ENCODE measurements around the gene XRRA1.
"Not testable (repeated sequence)": the region's sequence is repeated elsewhere in the genome, so short reads cannot be mapped to it uniquely, and the experiment has no call there.

The XRRA1 gene

GRCh38 chr11:74893015-74893414, 55.9 kb downstream of the XRRA1 start:
- not testable (repeated sequence) for H3K27me3 ChIP-seq (ENCODE audit: low read depth, low read length); H3K4me3 ChIP-seq (ENCODE audit: low read depth in 1 of 2, low read length in 2 of 2); H3K9me3 ChIP-seq (ENCODE audit: control insufficient read depth in 1 of 2, low read length in 2 of 2); H3K4me1 ChIP-seq (ENCODE audit: control insufficient read depth in 1 of 2, insufficient read depth in 2 of 2, low read length in 2 of 2); H3K27ac ChIP-seq (ENCODE audit: low read length); H3K36me3 ChIP-seq (ENCODE audit: control insufficient read depth in 1 of 2, insufficient read depth in 2 of 2, low read length in 2 of 2)

GRCh38 chr11:74877132-74877531, 71.8 kb downstream of the XRRA1 start:
- H3K36me3 ChIP-seq (ENCODE audit: control insufficient read depth in 1 of 2, insufficient read depth in 2 of 2, low read length in 2 of 2) = peaks cover 0 to 46% of the 10 kb centered on the region in 2 donors
- no peaks in the 10 kb centered on the region for H3K27me3 ChIP-seq (ENCODE audit: low read depth, low read length)
- H3K4me1 ChIP-seq (ENCODE audit: control insufficient read depth in 1 of 2, insufficient read depth in 2 of 2, low read length in 2 of 2) = no peaks in the 10 kb centered on the region
- H3K27ac ChIP-seq (ENCODE audit: low read length) = no peak overlapping the region
- H3K4me3 ChIP-seq (ENCODE audit: low read depth in 1 of 2, low read length in 2 of 2) = no peak overlapping the region
- H3K9me3 ChIP-seq (ENCODE audit: control insufficient read depth in 1 of 2, low read length in 2 of 2) = peaks cover 8 to 21% of the 10 kb centered on the region in 2 donors

GRCh38 chr11:74871037-74871436, 77.9 kb downstream of the XRRA1 start:
- H3K27me3 ChIP-seq (ENCODE audit: low read depth, low read length) = no peaks in the 10 kb centered on the region
- H3K4me1 ChIP-seq (ENCODE audit: control insufficient read depth in 1 of 2, insufficient read depth in 2 of 2, low read length in 2 of 2) = no peaks in the 10 kb centered on the region
- H3K9me3 ChIP-seq (ENCODE audit: control insufficient read depth in 1 of 2, low read length in 2 of 2) = peaks cover 50 to 74% of the 10 kb centered on the region in 2 donors
- no peak overlapping the region for H3K27ac ChIP-seq (ENCODE audit: low read length)
- peaks cover 15 to 70% of the 10 kb centered on the region in 2 donors for H3K36me3 ChIP-seq (ENCODE audit: control insufficient read depth in 1 of 2, insufficient read depth in 2 of 2, low read length in 2 of 2)
- peak overlapping the region in 1 of 2 donors; percentile 32 for H3K4me3 ChIP-seq (ENCODE audit: low read depth in 1 of 2, low read length in 2 of 2)

GRCh38 chr11:74870485-74870884, 78.4 kb downstream of the XRRA1 start:
- H3K4me3 ChIP-seq (ENCODE audit: low read depth in 1 of 2, low read length in 2 of 2) = peak overlapping the region in 1 of 2 donors; percentile 32
- H3K36me3 ChIP-seq (ENCODE audit: control insufficient read depth in 1 of 2, insufficient read depth in 2 of 2, low read length in 2 of 2) = peaks cover 20 to 69% of the 10 kb centered on the region in 2 donors
- H3K27ac ChIP-seq (ENCODE audit: low read length) = no peak overlapping the region
- H3K27me3 ChIP-seq (ENCODE audit: low read depth, low read length) = no peaks in the 10 kb centered on the region
- H3K4me1 ChIP-seq (ENCODE audit: control insufficient read depth in 1 of 2, insufficient read depth in 2 of 2, low read length in 2 of 2) = no peaks in the 10 kb centered on the region
- H3K9me3 ChIP-seq (ENCODE audit: control insufficient read depth in 1 of 2, low read length in 2 of 2) = peaks cover 54 to 79% of the 10 kb centered on the region in 2 donors

- peaks cover 53 to 70% of the 10 kb centered on the region in 2 donors for H3K9me3 ChIP-seq (ENCODE audit: control insufficient read depth in 1 of 2, low read length in 2 of 2)
- peak overlapping the region in 1 of 2 donors; percentile 47 for H3K4me3 ChIP-seq (ENCODE audit: low read depth in 1 of 2, low read length in 2 of 2)
- no peak overlapping the region for H3K27ac ChIP-seq (ENCODE audit: low read length)
- peaks cover 37 to 73% of the 10 kb centered on the region in 2 donors for H3K36me3 ChIP-seq (ENCODE audit: control insufficient read depth in 1 of 2, insufficient read depth in 2 of 2, low read length in 2 of 2)
- no peaks in the 10 kb centered on the region for H3K27me3 ChIP-seq (ENCODE audit: low read depth, low read length)
- no peaks in the 10 kb centered on the region for H3K4me1 ChIP-seq (ENCODE audit: control insufficient read depth in 1 of 2, insufficient read depth in 2 of 2, low read length in 2 of 2)
These were observed 82.3 kb downstream of the XRRA1 start for GRCh38 chr11:74866557-74866956.

- H3K9me3 ChIP-seq (ENCODE audit: control insufficient read depth in 1 of 2, low read length in 2 of 2) = peaks cover 33 to 51% of the 10 kb centered on the region in 2 donors
- H3K27me3 ChIP-seq (ENCODE audit: low read depth, low read length) = no peaks in the 10 kb centered on the region
- H3K4me1 ChIP-seq (ENCODE audit: control insufficient read depth in 1 of 2, insufficient read depth in 2 of 2, low read length in 2 of 2) = no peaks in the 10 kb centered on the region
- no peak overlapping the region for H3K27ac ChIP-seq (ENCODE audit: low read length)
- H3K36me3 ChIP-seq (ENCODE audit: control insufficient read depth in 1 of 2, insufficient read depth in 2 of 2, low read length in 2 of 2) = peaks cover 45 to 77% of the 10 kb centered on the region in 2 donors
- no peak overlapping the region for H3K4me3 ChIP-seq (ENCODE audit: low read depth in 1 of 2, low read length in 2 of 2)
These were observed 85.5 kb downstream of the XRRA1 start for GRCh38 chr11:74863410-74863809.

GRCh38 chr11:74860743-74861142, 88.1 kb downstream of the XRRA1 start:
- Histone ChIP-seq H3K4me3 (ENCODE audit: low read depth in 1 of 2, low read length in 2 of 2) (peak overlapping the region in 1 of 2 donors; percentile 17), H3K36me3 (ENCODE audit: control insufficient read depth in 1 of 2, insufficient read depth in 2 of 2, low read length in 2 of 2) (peaks cover 48 to 89% of the 10 kb centered on the region in 2 donors), H3K9me3 (ENCODE audit: control insufficient read depth in 1 of 2, low read length in 2 of 2) (peaks cover 17 to 25% of the 10 kb centered on the region in 2 donors), H3K27ac (ENCODE audit: low read length) (no peak overlapping the region), H3K27me3 (ENCODE audit: low read depth, low read length) (no peaks in the 10 kb centered on the region), H3K4me1 (ENCODE audit: control insufficient read depth in 1 of 2, insufficient read depth in 2 of 2, low read length in 2 of 2) (no peaks in the 10 kb centered on the region)

- Histone ChIP-seq H3K4me3 (ENCODE audit: low read depth in 1 of 2, low read length in 2 of 2) (no peak overlapping the region), H3K36me3 (ENCODE audit: control insufficient read depth in 1 of 2, insufficient read depth in 2 of 2, low read length in 2 of 2) (peaks cover 18 to 36% of the 10 kb centered on the region in 2 donors), H3K27me3 (ENCODE audit: low read depth, low read length) (no peaks in the 10 kb centered on the region), H3K9me3 (ENCODE audit: control insufficient read depth in 1 of 2, low read length in 2 of 2) (no peaks in the 10 kb centered on the region), H3K27ac (ENCODE audit: low read length) (no peak overlapping the region), H3K4me1 (ENCODE audit: control insufficient read depth in 1 of 2, insufficient read depth in 2 of 2, low read length in 2 of 2) (no peaks in the 10 kb centered on the region)
These were observed 95.7 kb downstream of the XRRA1 start for GRCh38 chr11:74853223-74853622.

GRCh38 chr11:74849525-74850391, 99.1 kb downstream of the XRRA1 start:
- peaks cover 30 to 39% of the 10 kb centered on the region in 2 donors for H3K36me3 ChIP-seq (ENCODE audit: control insufficient read depth in 1 of 2, insufficient read depth in 2 of 2, low read length in 2 of 2)
- H3K4me3 ChIP-seq (ENCODE audit: low read depth in 1 of 2, low read length in 2 of 2) = no peak overlapping the region
- no peaks in the 10 kb centered on the region for H3K4me1 ChIP-seq (ENCODE audit: control insufficient read depth in 1 of 2, insufficient read depth in 2 of 2, low read length in 2 of 2)
- no peaks in the 10 kb centered on the region for H3K9me3 ChIP-seq (ENCODE audit: control insufficient read depth in 1 of 2, low read length in 2 of 2)
- H3K27ac ChIP-seq (ENCODE audit: low read length) = no peak overlapping the region
- no peaks in the 10 kb centered on the region for H3K27me3 ChIP-seq (ENCODE audit: low read depth, low read length)

GRCh38 chr11:74847895-74848294, 101.0 kb downstream of the XRRA1 start:
- no peaks in the 10 kb centered on the region for H3K9me3 ChIP-seq (ENCODE audit: control insufficient read depth in 1 of 2, low read length in 2 of 2)

GRCh38 chr11:74847395-74847794, 101.5 kb downstream of the XRRA1 start:
- H3K36me3 ChIP-seq (ENCODE audit: control insufficient read depth in 1 of 2, insufficient read depth in 2 of 2, low read length in 2 of 2) = peaks cover 39 to 56% of the 10 kb centered on the region in 2 donors
- H3K4me3 ChIP-seq (ENCODE audit: low read depth in 1 of 2, low read length in 2 of 2) = no peak overlapping the region
- H3K9me3 ChIP-seq (ENCODE audit: control insufficient read depth in 1 of 2, low read length in 2 of 2) = no peaks in the 10 kb centered on the region
- H3K4me1 ChIP-seq (ENCODE audit: control insufficient read depth in 1 of 2, insufficient read depth in 2 of 2, low read length in 2 of 2) = no peaks in the 10 kb centered on the region
- no peak overlapping the region for H3K27ac ChIP-seq (ENCODE audit: low read length)
- H3K27me3 ChIP-seq (ENCODE audit: low read depth, low read length) = no peaks in the 10 kb centered on the region

More at GRCh38 chr11:74847895-74848294, 101.0 kb downstream of the XRRA1 start:
- H3K36me3 ChIP-seq (ENCODE audit: control insufficient read depth in 1 of 2, insufficient read depth in 2 of 2, low read length in 2 of 2) = peaks cover 42 to 54% of the 10 kb centered on the region in 2 donors
- no peaks in the 10 kb centered on the region for H3K4me1 ChIP-seq (ENCODE audit: control insufficient read depth in 1 of 2, insufficient read depth in 2 of 2, low read length in 2 of 2)
- H3K27me3 ChIP-seq (ENCODE audit: low read depth, low read length) = no peaks in the 10 kb centered on the region
- H3K4me3 ChIP-seq (ENCODE audit: low read depth in 1 of 2, low read length in 2 of 2) = no peak overlapping the region
- H3K27ac ChIP-seq (ENCODE audit: low read length) = no peak overlapping the region
